HUDEP-2 (cell line): Measurements from ENCODE around the gene FEV.

Experiments
- DNase-seq, 76 experiments: peaks; one replicate each; lab custom pipeline; 2025; ENCODE audit not compliant: unreplicated experiment in 76 of 76; lab: John Stamatoyannopoulos, UW

Gene FEV

DNA sequence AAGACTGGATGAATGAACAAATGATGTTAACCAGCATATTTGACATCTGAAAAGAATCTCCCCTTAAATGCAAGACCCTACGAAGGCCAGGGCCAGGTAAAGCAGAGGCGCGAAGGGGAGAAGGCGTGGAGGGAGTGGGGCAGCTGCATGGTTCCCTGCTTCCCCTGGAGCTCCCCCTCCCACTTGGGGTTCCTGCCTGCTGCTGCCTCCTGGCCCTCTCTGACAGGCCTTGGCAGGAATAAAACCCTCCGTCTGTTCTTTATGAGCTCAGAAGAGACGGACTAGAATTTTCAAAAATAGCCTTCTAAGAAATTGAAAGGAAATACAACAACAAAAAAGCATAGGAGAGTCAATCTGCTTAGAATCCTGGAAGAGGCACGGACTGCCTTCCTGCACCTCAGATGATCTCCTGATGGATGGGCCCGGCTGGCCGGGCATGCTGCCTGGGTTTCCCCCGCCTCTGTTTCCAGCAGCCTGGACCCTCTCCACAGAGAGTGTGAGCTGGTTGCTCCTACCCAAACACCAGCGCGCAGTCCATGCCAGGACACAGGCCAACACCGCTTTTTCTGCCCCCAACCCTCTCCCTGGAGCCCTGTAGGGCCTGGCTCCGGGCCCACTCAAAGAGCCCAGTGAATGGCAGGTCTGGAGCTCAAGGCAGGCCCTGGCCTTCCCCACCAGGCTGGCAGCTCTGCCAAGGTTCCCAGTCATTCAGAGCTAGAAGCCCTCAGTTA is 32.4 kb upstream of the FEV start:
- DNase-seq, result no peak

DNA sequence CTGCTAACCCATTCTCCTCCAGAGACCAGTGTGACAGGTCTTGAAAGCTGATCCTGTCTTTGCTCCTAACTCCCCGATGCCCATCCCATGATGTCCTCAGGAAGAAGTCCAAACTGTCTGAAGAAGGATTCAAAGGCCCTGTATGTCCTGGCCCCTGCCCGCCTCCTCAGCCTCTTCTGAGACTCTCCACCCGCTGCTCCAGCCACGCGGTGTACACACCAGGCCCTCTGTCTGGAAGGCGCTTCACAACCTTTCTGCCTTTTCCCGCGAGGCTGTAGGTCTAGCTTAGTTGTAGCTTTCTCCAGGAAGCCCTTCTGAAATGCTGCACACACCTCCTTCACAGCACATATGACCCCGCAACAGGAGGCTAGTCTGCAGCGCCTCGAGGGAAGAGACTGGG is 31.7 kb upstream of the FEV start:
- DNase-seq, result no peak

DNA sequence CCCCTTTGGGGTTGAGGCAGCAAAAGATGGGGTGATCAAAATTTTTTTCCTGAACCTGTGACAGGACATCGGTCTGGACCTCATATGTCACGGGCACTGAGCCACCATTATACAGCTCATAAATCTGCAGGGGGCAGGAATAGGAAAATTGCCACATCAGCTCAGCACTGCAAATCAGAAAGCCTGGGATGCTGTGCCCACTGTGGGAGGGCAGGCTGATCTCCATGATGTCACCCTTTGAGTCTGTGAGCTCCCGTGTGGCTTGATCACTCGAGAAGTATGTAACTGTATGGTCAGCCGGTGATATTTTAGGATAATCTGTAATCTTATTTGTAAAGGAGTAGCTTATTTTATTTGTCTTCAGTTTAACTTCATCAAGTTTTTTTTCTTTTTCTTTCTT is 25.9 kb upstream of the FEV start:
- DNase-seq, result no peak

DNA sequence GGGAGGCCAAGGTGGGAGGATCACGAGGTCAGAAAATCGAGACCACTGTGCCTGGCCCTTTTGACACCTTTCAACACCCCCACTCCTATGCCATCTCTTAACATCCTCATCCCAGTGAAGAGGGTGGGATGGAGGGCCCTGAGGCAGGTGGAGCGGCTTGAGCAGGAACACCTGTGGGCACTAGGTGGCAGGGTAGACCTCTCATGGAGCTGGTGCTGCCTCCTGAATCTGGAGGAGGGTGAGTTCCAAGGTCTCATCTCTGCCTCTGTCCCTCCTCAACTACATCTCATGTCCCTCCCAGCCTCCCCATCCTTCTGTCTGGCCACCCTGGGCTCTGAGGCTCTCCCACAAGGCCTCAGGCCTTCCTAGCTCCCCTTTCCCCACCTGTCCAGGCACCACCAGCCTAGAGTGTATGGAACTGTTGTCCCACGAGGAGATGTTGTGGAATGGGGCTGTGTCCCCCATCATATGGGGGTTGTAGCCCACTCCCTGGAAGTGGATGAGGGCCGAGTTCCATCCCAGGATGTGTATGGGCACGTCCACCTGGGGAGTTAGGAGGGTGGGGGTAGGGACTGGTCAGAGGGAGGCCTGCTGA is 25.3 kb upstream of the FEV start:
- DNase-seq, result peak in 2 of 76 experiments; percentile 13 to 33

DNA sequence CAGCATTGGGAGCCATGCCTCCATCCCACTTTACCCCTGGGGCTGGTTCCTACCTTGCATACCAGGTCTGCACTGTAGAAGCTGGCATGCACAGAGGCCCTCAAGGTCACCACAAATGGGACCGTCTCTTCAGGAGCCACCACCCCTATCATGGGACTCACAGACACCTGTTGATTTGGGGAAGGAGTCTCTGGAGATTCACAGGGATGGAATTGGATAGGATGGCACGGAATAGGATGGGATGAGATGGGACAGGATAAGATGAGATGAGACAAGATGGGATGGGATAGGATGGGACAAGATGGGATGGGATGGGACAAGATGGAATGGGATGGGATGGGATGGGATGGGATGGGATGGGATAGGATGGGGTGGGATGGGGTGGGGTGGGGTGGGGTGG is 24.3 kb upstream of the FEV start:
- DNase-seq, result no peak

DNA sequence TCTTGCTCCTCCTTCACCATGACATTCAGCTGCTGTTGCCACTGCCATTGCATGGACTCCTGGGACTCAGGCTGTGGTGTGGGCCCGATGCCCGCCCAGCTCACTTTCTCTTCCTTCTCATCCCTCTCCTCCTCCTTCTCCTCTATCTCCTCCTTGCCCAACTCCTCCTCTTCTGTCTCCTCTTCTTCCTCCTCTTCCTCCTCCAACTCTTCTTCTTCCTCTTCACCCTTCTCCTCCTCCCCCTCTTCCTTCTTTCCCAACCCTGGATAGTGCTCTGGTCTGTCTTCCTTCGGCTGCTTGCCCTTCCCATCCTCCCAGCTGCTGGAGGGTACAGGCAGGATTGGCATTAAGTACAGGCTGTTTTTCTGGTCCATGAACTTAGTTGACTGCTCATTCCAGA is 19.0 kb upstream of the FEV start:
- DNase-seq, result no peak

DNA sequence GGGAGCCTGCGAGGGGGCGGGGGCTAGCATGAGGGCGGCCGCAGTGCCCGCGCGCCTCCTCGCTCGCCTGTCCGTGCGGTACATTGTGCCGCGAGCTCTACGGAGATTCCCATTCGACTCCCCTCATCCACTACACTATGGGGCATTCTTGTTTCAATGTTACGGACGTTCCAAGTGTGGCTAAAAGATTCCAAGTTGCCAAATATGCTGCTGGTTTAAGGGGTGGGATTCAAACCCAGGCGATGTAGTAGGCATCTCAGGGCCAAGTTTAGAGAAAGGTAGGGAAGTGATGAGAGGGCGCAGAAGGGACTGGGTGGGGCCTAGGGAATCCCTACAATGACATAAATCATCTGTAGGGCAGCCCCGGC is 18.3 kb upstream of the FEV start:
- peak in 1 of 76 experiments; percentile 16 for DNase-seq

DNA sequence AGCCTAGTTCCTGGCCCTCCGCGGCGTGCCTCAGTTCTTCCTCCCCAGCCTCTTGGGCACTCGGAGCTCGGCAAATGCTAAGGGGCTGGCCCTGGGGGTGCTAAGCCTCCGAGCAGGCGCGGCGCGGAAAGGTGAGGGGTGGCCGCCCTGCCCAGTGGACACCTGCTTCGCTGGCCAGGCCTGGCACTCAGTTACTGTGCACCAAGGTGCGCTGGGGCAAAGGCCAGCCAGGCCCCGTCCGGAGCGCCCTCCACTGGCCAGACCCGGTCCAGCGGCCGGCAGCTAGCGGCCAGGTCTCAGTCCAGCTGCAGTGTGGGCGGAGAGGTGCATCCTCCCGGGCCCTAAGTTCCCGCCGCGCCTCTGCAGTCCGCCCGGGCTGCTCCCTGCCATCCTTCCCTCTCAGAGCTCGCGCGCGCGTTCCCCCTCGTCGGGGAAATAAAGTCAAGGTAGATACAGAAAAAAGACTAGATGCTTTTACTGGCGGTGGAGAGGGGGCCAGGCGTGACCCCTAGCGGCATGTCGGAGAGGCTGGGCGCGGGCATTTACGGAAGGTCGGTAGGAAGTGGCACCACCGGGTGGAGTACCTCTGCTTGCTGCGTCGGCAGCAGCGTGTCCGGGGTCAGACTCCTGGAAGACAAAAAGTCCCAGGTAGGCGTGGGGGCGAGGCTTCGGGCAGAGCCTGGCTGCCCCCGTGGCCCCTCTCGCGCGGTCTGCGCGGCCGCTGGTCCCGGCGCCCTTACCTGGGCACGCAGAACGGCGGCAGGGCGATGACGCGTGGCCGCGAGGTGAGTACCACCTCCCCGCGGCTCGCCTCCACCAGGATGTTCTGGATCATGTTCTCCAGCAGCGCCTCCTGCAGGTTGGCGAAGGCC is 17.6 kb upstream of the FEV start:
- peak in 22 of 76 experiments; percentile 7 to 44 (median 22) for DNase-seq

DNA sequence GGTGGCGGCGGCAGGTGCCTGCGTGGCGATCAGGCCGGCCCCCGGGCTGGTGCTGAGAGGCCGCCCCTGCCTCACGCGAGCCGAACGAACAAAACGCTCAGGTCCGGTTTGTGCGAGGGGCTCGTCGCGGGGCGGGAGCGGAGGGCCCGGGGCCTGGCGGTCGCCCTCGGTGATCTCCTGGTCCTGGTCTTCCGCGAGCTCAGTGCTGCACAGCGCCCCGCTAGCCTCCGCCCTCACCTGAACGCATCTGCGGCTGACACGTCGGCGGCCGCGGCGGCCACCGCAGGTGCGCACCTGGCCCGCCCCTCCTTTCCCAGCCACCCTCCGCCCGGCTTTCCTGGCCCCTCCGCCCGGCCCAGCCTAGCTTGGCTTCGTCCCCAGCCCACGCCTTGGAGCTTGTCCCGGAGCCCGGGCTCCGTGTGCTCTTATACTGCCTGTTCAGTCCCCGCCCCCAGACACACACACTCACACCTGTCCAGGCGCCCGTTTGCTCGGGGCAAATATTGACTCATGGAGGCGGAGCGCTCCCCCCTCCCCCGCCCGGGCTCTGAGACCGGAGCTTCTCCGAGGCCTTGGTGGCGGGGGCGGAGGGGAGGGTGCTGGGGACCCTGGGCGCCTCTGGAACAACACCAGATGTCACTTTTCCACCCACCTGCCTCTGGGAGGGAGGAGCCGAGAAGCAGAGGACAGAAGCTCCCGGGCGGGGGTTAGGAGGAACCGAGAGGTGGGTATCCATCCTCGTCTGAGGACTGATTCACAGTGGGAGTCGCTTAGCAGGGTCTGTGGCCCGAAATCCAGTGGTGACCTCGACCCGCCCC is 16.8 kb upstream of the FEV start:
- peak in 1 of 76 experiments; percentile 27 for DNase-seq

DNA sequence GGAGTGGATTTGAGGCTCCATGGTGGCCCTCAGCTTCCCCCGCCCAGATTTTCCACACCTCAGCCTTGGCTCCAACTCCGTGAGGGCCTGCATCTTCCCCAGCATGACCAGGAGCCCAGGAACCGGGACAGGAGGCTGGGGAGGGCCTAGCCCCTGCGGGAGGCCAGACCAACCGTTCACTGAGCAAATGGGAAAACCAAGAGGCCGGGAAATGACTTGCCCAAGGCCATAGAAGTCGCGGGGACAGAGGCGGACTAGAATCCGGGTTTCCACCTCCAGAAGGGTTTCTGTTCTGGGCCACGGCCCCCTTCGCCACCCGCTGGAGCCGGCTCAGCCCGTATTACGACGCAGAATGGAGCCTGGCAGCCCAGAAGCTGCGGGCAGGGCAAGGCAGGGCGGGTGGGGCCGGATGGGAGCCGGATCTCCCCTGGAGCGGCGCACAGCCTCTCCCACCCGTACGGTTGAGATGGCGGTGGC is 16.2 kb upstream of the FEV start:
- no peak for DNase-seq

DNA sequence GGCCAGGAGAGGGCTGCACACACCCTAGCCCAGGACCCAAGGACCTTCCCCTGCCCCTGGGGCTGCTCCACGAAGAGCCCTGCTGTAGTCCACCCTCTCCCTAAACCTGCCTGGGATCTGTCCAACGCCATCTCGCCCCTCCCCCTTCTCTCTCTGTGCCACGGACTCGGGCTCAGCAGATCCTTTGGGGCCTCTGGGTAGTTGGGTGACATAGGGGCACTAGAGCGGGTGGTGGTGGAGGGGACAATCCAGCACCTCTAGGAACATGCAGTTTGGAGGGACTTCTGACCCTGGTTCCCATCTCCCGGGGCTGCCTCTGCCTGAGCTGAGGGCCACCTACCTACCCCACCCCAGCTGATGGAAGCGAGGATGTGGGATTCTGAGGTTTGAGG is 15.6 kb upstream of the FEV start:
- DNase-seq, result no peak

DNA sequence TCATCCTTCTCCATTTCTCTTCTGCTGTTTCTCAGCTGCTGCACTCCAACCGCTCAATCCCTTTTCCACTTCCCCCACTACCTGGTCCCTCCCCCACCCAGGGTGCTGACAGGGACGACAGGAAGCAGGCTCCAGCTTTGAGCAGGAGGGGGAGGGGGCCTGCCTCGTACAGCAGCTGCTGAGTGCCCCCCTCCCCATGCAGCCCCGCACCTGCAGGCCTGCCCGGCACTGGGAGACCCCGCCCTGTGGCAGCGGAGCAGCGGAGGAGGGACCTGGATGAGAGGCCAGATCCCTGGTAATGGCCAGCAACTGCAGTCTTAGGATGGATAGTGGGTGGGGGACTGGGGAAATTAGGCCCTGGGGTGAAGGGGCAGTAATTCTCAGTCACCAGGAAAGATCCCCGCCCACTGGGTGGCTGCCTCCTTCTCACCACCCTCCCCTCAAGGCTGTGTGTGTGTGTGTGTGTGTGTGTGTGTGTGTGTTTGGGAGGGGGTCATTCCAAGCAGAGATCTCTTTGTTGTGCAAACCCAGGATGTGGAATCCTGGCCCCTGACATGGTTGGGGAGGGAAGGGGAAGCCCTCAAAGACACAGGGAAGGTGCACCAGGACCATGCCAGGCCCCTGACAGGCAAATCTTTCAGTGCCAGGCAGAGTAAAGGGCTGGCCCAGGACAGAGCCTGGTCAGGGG is 15.0 kb upstream of the FEV start:
- DNase-seq, result no peak

DNA sequence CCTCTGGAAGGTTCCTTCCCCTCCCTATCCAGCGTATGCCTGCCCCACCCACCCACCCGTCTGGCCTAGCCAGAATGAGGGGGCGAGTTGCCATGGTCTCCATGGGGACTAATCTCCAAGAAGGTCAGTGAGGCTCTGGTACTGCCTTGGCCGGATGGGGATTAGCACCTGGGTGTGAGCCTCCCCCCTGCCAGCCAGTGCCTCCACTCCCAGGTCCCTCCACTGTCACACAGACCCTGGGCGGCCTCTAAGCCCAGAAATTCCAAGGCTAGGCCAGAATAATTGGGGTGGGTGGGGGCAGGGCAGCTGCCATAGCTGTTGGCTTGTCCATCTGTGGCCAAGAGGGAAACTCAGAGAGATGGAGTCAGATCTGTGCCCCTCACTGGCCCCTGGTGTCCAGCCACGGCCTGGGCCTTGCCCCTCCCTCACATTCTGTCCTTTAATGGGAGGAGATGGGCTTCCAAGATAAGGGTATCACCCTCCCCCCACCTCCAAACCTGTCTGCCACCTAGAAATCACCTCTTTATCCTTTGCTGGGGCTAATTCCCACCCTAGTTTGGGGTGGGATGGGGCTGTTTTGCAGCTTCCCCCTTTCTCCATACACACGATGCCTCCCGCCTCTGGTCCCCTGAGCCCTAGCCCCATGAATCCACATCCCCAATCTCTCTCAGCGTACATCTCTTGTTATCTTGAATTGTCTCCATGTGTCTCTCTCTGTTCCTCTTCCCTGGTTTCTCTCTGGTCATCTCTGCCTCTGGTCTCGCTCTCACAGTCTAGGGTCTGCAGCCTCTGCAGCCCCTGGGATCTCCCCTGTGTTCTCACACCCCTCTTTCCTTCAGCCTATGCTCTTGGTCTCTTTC is 14.3 kb upstream of the FEV start:
- DNase-seq, result no peak

DNA sequence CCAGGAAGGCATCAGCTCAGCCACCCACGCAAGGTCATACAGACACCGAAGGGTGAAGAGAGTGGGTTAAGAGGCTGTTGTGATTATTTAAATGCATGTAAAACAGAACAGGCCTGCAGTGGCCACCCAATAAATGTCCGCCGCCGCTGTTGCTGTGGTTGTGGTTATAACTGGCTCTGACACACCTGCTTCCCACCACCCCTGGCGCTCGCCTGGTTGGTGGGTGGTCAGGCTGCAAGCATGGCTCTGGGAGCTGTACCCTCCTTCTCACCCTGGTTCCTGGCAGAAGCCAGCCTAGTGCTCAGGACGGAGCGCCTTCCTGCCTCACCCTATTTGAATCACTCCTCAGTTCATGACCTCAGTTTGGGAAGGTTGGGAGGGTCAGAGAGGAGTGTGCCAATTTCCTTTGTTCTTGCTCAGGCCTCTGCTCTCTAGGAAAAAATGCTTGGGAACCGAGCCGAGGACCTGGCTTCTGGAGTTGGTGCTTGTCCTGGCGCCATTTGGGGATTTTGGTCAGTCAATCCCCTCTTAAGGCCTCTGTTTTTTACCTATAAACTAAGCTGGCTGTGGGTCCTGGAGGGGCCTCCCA is 13.5 kb upstream of the FEV start:
- no peak for DNase-seq

DNA sequence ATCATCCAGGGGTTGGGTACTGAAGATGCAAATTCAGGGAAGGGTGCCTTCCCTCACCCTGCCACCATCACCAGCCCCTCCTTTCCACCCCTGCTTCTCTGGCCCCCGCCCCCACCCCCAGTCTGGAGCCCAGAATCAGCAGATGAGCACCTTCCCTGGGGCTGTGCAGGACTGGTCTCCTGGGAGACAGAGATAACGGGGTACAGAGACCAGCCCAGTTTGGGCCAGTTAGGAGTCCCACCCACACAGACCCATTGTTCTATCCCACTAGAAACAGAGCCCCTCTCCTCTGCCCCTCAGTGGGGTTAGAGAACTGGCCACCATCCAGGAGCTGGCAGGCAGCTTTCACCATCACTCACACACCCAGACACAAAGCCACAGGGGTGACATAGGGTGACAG is 12.7 kb upstream of the FEV start:
- DNase-seq, result peak in 1 of 76 experiments; percentile 12

DNA sequence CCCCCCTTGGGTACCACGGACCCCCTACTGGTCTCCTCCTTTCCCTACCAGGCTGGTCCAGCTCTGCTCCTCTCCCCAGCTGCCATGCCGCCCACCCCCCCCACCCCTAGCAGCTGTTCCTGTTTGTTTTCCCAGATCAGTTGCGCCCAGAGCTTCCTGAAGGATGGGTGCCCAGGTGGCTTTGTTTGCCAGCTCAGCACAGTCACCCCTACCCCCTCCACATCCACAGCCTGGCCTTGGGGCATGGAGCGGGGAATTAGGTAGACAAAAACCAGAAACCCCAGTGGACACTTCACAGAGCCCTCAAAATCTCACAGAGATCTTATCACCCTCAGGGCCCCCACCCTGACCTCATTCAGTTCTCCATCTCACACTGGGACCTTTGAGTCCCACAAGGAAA is 12.0 kb upstream of the FEV start:
- no peak for DNase-seq

DNA sequence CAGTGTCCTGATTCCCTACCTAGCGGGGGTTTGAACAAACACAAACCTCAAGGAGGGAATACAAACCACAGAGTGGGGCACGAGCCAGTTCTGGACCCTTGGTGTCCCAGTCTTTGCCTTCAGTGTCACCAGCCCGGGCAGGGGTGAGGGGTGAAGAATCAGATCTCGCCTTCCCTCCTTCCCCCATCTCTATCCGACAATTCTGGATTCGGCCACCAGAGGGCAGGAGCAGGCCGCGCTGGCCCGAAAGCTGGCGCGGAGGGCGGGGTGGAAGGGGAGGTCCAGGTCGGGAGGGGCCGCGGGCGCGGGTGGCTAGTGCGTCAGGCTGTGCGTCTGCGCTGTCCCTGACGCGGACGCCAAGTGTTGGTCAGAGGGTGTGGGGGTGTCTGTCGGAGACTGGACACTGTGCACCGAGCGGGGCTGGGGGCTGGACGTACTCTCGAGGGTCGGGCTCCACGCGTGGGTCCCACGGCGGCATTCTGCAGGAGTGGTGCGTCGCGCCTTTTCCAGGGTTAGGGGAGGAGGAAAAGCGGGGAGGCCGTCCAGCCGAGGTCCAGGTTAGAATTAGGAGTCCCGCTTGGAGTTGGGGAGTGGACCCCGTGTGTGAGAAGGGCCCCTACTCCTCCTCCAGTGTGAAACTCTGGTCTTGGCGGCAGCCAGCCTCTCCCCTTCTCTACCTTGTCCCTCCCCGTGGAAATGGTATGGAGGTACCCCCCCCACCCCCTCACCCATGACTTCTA is 11.2 kb upstream of the FEV start:
- DNase-seq, result peak in 67 of 76 experiments; percentile 13 to 87 (median 65)

DNA sequence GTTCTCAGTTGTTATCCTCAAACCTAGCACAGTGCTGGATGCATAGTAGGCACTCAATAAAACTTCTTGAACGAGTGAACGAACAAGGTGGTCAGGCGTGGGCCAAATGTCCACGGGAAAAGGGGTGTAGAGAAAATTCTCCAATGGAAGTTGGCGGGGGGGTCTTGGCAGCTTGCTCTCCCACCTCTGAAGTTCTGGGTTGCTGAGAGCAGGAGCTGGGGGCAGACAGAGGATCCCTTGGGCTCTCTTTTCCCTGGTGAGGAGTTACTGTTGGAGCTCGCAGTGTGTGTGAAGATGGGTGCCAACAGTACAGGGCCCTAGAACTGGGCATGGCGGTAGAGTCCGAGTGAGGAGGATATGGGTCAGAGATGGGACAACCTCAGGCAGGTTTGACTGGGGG is 10.6 kb upstream of the FEV start:
- no peak for DNase-seq
